Midbrain (tissue), 1 donor: ENCODE data around the gene BRD8.
A peak's percentile ranks its signal among the peaks of the same experiment; 100 is the strongest.
"Not testable (repeated sequence)": the region's sequence is repeated elsewhere in the genome, so short reads cannot be mapped to it uniquely, and the experiment has no call there.

Experiments used
- DNase-seq: peaks from one replicate; lab custom pipeline; 2025; lab: John Stamatoyannopoulos, UW

The BRD8 gene

GRCh38 chr5:138163721-138164120 is 14.7 kb downstream of the BRD8 start:
- no peak for DNase-seq

GRCh38 chr5:138160706-138161105 is 17.7 kb downstream of the BRD8 start:
- no peak for DNase-seq

GRCh38 chr5:138159666-138160065 is 18.8 kb downstream of the BRD8 start:
- peak; percentile 44 for DNase-seq

- no peak for DNase-seq
These were observed 20.8 kb downstream of the BRD8 start for GRCh38 chr5:138157626-138158025.

GRCh38 chr5:138155977-138156376 is 22.5 kb downstream of the BRD8 start:
- not testable (repeated sequence) for DNase-seq

GRCh38 chr5:138149530-138149929 is 28.9 kb downstream of the BRD8 start:
- DNase-seq = no peak

- DNase-seq = no peak
These were observed 29.6 kb downstream of the BRD8 start for GRCh38 chr5:138148811-138149210.

GRCh38 chr5:138143578-138143977 is 34.9 kb downstream of the BRD8 start:
- DNase-seq = not testable (repeated sequence)

GRCh38 chr5:138141734-138142133 is 36.7 kb downstream of the BRD8 start:
- no peak for DNase-seq

GRCh38 chr5:138140268-138140667 is 38.2 kb downstream of the BRD8 start:
- no peak for DNase-seq

GRCh38 chr5:138139781-138140090 is 38.7 kb downstream of the BRD8 start:
- DNase-seq = no peak

- peak; percentile 81 for DNase-seq
These were observed 39.3 kb downstream of the BRD8 start, which contains the start of gene NME5 for GRCh38 chr5:138138949-138139780. NME5 (minus strand) TSS chr5:138139428; CDS start chr5:138138780, 648 bp downstream.

- no peak for DNase-seq
These were observed 45.9 kb downstream of the BRD8 start for GRCh38 chr5:138132543-138132942.

GRCh38 chr5:138129347-138129746 is 49.1 kb downstream of the BRD8 start:
- no peak for DNase-seq

GRCh38 chr5:138128334-138128733 is 50.1 kb downstream of the BRD8 start:
- DNase-seq = no peak

GRCh38 chr5:138115254-138115653 is 63.2 kb downstream of the BRD8 start:
- no peak for DNase-seq

- no peak for DNase-seq
These were observed 66.5 kb downstream of the BRD8 start for GRCh38 chr5:138111937-138112336.

- DNase-seq = no peak
These were observed 67.2 kb downstream of the BRD8 start for GRCh38 chr5:138111181-138111580.

- no peak for DNase-seq
These were observed 68.0 kb downstream of the BRD8 start for GRCh38 chr5:138110266-138110963.

GRCh38 chr5:138109463-138110265 is 68.8 kb downstream of the BRD8 start:
- DNase-seq = no peak

- no peak for DNase-seq
These were observed 71.2 kb downstream of the BRD8 start for GRCh38 chr5:138107213-138107612.

GRCh38 chr5:138105709-138106108 is 72.7 kb downstream of the BRD8 start:
- DNase-seq = no peak

GRCh38 chr5:138103319-138103637 is 75.2 kb downstream of the BRD8 start:
- DNase-seq = no peak
